NCI-H446 treated with DMSO at 0.1 percent for 48 hours (cell line): ENCODE results near the gene MYH15.

Source experiments
- DNase-seq: peaks from one replicate; lab custom pipeline; 2025; lab: John Stamatoyannopoulos, UW

The MYH15 gene

DNA sequence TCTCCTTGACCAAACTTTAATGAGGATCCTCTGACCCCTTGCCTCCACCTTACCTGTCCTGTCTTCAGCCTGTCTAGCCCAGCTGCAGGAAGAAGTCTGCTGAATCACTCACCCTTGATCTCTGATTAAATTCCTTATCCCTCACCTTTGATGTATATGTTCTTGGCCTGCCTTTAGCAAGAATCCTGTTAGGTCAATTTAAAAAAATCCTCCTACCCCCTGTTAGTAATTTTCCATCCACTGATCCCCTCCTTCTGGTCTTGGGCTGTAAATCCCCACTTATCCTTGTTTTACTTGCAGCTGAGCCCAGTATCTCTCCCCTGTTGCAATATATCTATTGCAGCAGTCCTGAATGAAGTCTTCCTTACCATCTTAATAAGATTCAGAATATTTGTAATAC, 39.0 kb downstream of the MYH15 start:
- no peak for DNase-seq

DNA sequence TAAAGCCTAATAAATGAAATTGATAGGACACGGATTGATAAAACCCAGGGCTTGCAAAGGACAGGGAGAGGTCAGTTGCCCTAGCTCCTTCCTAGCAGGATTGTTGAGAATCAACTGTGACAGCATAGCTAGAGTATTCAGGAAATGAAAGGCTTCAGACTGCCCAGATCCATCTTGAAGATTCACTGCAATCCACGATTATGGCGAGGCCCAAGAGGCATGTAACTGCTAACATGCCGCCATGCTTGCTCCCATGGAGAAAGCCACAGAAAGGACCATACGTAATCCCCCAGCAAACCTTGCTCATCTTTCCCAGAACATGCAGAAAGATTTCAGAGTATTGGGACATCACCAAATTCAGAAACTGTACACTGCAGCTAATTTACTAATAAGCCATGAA, 41.3 kb downstream of the MYH15 start:
- DNase-seq: no peak

DNA sequence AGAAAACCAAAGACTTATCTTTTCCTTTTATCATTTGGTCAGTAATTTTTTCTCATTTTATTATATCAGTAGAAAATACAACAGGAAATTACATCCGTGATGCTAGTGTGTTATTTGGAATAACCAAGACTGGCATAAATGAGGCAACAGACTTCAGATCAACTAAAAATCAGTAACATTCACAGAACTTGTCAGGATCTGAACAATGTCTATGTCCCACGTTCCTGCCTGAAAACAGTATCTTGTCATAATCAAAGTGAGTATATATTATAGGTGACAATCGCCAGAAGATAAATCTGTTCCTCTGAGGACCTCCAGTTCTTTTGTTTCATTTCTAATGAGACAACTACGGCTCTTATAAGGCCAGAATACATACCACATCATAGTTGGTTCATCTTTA, 41.8 kb downstream of the MYH15 start:
- DNase-seq: no peak

DNA sequence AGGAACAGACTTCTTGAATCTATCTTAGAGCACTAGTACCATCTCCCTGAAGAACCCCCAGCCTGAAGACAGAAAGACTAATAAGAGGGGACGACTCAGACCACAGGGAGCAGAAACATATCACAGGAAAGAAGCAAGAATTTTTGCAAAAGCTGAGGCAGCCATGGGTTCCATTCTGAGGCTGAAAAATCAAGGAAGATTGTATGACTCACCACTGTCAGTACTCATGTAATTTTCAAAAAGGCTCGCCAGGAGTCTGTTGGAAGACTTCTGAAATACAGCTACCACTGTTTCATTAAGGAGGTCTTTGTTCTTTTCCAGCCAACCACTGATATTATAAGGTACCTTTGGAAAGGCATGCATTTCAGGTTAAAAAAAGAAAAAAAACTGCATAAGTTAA, 47.5 kb downstream of the MYH15 start:
- DNase-seq: no peak

DNA sequence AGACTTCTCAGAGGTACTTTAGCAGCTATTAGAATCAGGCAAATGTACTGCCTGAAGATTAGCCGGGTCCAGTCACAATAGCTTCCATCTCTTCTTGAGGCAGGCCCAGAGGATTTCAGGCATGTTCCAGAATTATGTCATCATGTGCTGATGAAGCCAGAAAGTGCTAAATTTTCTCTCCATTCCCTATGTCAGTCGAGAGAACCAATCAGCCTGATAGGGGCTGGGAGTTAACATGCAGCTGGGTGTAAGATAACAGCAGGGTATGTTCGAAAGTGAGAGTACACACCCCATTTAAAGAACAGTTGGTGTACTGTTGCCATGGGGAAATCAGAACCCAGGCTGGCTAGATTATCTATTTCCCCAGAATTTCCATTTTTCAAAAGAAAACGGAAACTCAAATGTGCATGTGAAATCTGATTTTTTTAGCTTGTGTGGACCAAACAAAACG, 48.7 kb downstream of the MYH15 start:
- no peak for DNase-seq

DNA sequence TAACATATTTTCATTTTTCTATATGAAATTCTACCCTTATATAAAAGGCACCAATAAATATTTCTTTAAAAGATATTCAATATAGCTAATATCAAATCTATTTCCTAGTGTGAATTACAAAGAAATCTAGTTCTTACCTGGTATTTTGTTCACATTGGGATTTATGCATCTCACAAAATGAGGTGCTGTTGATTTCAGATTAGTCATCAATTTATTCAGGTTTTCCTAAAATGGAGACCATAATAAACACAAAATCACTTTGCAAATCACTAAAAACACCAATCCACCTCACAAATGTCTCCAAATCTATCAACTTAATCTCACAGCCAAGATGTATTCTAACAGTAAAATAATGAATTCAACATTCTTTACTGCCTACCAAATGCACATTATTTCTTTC, 51.2 kb downstream of the MYH15 start:
- no peak for DNase-seq

DNA sequence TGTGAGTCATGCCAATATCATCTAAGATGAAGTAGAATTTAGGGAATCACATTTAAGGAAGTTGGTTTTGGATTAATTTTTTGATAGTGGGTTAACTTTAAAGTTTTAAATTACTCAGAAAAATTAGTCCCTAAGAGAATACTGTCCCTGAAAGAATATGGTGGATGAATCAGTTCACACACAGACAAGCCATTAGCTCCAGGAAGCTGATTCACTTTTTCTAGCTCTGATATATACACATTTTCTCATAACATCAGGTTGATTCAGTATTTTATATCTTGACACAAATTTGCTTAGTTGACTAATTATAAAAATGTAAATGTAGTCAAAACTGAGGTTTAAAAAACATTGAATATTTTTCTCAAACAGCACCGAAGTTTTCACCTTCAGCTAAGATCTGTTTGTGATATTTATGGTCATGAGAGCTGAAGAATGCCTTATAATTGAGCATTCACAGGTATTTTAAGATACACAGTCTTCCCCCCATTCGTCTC, 55.1 kb downstream of the MYH15 start:
- DNase-seq: no peak

DNA sequence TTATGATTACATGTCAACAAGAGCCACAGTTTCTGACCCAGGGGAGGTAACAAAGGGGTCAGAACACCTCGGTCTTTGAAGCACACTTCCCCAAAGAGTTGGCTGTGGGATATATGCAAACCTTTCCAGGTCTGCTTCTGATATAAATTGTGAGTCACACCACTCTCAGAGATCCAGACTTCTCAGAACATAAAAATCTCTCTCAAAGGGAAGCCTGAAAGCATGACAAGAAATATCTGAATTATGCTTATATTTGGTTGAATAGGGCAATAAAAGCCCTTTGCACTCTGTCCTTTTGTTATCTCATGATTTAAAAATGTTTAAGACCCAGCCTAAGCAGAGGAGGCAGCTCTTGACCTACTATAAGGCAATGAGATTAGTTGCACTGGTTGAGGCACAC, 56.8 kb downstream of the MYH15 start:
- DNase-seq: no peak

DNA sequence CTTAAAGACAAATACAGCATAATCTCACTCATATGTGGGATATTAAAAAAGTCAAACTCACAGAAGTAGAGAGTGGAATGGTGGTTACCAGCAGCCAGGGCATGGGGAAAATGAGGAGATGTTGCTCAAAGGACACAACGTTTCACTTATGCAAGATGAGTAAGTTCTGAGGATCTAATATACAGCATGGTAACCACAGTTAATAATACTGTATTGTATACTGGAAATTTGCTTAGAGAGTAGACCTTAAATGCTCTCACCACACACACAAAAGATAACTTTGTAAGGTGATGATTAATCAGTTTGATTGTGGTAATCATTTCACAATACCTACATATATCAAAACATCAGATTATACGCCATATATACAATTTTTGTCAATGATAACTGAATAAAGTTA, 60.0 kb downstream of the MYH15 start:
- no peak for DNase-seq

DNA sequence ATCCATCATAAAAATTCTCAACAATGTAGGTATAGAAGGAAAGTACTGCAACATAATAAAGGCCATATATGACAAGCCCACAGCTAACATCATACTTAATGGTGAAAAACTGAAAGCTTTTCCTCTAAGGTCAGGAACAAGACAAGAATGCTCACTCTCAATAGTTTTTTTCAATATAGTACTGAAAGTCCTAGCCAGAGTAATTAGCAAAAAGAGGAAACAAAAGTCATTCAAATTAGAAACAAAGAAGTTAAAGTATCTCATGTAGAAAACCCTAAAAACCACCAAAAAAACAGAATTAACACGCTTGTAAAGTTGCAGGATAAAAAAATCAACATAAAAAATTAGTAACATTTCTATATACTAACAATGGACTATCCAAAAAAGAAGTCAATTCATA, 61.8 kb downstream of the MYH15 start:
- DNase-seq: no peak

DNA sequence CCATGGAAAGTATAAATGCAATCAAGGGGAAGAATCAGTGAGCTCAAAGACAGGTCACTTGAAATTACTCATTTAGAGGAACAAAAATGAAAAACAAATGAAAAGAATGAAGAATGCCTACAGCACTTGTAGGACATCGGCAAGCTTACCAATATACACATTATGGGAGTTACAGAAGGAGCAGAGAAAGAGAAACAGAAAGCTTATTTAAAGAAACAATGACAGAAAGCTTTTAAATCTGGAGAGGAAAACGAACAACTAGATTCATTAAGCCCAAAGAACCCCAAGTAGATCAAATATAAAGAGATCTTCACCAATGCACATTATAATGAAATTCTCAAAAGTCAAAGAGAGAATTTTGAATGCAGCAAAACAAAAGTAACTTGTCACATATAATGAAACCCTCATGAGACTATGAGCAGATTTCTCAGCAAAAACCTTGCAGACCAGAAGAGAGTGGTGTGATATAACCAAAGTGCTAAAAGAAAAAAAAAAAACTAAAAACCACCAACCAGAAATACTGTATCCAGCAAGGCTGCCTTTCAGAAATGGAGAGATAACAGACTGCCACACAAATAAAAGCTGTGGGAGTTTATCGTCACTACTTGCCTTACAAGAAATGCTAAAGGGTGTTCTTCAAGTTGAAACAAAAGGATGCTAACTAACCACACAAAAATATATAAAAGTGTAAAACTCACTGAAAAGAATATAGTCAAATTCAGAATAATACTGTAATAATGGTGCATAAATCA, 63.1 kb downstream of the MYH15 start:
- DNase-seq: no peak

DNA sequence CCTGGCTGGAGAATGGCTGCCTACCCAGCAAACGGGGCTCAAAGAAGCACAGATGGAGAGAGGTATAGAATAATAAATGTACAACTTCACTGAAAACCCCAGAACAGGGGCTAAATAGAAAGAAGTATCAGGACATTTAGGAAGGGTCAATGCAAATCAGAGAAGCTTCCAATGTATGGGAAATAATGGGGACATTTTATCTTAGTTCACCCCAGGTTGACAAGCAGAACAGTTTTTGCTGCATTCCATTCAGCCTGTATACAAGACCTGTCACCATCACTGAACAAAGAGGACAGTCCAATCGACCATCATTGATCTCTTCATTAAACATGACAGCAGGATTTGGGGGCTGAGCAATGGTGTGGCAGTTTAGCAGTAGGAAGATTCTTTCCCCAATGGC, 68.1 kb downstream of the MYH15 start:
- DNase-seq: no peak

DNA sequence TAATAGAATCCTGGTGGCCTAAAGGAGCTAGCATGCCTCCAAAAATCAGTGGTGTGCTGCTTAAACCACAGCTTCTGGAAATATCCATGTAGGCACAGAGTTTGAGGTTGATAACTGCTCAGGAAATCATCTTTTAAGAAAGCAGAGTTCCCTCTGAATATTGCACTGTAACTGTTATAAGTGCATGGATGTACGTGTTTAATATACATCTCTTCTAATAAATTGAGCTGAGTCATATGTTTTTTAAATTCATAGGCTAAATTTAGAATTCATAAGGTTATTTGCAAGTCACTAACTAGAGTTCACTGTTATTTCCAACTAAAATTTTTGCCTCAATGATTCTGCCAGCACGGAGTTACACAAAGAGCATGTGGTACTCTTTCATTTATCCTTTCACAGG, 68.9 kb downstream of the MYH15 start:
- no peak for DNase-seq

DNA sequence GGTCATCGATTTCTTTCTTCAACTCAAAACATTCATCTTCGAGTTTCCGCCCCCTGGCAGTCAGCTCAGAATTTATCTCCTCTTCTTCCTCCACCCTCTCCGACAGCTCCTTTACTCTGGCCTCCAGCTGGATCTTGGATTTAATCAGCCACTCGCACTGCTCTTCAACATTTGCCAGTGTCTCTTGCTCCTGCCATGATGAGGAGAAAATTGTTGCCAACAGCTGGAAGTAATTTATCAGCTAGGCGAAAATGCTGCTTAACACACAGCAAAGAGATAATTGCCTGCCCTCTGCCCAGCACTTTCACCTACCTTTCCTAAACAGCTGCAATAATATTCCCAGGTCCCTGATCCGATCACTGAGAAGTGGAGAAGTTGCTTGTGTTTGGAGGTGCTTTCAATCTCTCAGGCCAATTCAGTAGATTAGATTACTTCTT, 69.3 kb downstream of the MYH15 start:
- DNase-seq: no peak

DNA sequence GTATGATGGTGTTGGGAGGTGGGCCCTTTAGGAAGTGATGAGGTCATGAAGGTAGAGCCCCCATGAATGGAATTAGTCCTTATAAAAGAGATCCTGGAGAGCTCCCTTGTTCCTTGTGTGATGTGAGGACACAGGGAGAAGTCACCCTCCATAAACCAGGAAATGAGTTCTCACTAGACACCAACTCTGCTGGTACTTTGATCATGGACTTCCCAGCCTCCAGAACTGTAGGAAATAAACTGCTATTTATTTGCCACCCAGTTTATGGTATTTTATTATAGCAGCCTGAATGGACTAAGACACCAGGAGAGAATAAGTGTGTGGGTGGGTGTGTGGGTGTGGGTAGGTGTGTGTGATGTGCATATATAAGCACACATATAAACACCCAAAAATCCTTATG, 71.9 kb downstream of the MYH15 start:
- DNase-seq: no peak

DNA sequence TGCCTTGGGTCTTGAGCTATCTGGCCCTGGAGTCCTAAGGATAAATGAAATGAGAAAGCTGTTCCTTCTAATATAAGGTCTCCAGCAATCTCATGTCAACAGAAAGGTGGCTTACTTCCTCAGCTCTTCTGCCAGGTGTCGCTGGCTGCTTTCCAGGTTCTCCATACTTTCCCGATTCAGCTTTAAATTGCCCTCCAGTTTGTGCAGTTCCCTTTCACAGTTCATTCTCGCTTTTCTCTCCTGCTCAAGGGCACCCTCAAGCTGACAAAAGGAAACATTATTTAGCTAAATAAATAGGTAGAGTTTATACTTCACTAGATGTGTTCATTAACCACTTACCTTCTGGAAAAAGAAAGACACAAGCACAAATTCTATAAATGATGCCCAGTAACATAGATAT, 73.0 kb downstream of the MYH15 start:
- no peak for DNase-seq

DNA sequence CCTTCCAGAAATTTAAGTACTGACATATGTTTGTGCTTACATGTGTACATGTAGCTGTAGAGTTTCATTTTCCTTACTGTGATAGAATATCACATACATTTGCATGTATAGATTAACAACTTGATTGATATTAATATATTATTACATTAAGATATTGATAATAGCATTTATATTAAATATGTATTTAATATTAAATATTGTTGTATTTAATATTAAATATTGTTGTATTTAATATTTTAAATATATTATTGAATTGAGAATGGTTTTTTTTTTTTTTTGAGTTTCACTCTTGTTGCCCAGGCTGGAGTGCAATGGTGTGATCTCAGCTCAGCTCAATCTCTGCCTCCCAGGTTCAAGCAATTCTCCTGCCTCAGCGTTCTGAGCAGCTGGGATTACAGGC, 76.5 kb downstream of the MYH15 start:
- DNase-seq: no peak

DNA sequence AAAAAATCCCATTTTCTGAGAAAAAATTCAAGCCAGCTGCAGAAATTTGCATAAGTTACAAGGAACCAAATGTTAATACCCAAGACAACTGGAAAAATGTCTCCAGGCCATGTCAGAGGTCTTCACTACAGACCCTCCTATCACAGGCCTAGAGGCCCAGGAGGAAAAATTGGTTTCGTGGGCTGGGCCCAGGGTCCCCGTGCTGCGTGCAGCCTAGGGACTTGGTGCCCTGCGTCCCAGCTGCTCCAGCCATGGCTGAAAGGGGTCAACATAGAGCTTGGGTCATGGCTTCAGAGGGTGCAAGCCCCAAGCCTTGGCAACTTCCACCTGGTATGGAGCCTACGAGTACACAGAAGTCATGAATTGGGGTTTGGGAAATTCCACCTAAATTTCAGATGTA, 78.0 kb downstream of the MYH15 start:
- DNase-seq: no peak

DNA sequence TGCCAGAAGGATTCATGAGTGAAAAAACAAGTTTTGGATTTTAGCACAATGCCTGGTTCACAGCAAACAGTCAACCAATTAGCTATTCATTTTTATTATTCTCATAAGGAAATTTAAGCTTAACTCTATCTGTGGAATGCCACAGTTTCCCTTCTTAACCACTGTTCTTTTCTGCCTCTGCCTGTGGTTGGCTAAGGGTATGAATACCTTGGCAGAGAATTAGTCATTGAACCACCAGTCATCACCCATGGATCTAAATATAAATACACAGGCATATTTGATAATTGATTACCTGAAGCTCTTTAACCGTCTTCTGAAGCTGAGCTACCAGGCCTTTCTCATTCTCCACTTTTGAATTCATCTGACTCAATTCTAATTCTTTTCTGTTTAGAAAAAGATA, 79.9 kb downstream of the MYH15 start:
- DNase-seq: no peak

DNA sequence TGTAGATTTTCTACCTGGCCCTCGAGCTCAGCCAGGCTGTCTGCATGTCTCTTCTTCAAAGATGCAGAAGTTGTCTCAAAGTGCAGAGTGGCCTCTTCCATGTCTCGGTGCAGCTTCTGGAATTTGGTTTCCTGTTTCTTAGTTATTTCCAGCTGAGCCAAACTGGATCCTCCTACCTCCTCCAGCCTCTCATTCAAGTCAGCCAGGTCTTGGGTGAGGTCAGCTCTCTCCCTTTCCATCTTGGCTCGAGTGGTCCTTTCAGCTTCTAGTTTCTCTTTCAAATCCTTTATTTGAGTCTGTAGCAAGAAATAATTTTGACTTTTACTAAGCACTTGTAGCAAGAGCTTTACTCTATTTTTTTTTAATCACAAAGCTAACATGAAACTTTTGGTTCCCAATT, 81.8 kb downstream of the MYH15 start:
- no peak for DNase-seq

DNA sequence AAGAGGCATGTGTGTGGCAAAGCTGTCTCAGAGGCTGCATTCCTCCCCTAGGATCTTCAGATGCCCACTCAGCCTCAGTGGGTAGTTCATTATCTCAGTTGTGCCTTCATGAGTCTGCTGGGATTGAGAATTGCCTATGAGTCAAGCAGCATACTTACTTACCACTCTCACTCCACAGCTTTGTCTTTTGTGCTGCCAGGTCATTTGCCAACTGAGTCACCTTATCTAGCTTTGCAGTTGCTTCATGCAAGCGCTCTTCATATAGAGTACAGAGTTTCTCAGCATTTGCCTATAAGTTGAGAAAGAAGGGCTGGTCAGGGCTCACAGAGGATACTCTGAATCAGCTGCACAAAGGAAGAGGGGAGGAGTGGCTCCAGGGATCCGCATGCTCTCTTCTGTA, 89.5 kb downstream of the MYH15 start:
- DNase-seq: no peak

DNA sequence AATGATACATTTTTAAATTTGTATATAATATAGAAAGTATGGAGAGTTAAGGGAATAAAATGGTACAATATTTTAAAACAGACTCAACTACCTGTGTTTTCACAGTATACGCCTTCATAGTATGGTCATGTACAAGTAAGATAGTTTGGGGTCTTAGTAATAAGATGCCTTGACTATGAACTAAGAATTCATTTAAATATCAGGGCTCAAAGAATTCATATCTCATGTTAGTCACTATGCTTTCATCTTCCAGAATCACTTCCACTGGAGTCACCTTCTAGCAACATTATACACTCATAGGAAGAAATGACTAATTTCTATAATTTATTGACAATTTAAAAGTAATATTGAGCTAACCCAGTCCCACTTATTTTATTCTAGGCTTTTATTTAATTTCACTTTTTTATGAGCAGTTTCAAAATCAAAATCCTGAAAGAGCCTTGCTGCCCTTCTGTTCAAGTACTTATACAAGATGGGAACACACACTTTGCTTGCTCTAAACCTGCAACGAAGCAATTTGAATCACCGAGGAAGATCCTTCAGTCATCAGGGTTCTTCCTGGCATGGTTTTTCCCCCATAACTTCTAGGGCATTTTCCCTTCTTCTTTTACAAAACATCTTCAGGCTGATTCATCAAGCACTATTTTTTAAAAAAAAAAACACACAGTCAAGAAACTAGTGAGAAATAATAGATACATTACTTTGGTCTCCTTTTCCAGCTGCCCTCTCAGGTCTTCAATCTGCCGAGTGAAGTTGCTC, 94.1 kb downstream of the MYH15 start:
- DNase-seq: no peak

DNA sequence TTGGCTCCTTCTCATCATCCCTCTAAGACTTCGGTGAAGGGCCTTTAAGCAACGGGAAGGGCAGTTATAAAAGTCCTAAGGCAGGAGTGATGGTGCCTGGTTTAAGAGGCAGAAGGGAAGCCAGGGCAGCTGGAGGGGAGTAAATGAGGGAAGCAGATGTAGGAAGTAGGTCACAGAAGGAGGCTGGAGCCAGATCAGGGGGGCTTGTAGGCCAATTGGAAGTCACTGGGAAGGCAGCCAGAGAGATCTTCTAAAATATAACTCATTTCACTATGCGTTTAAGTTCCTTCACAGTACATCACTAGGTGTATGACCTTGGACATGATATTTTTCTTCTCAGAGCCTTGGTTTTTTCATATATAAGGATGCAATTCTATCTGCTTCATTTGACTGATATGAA, 94.7 kb downstream of the MYH15 start:
- DNase-seq: no peak

DNA sequence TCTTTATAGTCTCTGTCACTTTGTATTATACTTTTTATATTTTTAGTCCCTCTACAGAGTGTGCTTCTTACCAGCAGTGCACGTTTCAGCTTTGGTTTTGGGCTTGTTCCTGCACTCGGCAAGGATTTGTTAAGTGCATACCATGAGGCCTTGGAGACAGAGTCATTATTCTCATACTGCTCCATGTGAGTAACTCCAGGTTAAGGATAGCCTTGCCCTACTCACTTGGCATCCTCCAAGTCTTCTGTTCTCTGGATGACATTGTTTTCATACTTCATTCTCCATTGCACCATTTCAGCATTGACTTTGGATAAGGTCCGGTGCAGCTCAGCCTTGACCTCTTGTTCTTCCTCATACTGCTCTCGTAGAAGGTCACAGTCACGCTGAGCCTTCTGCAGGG, 96.4 kb downstream of the MYH15 start:
- DNase-seq: no peak
